BJ (cell line): ENCODE measurements around the gene TAS1R2. TPM values are rescaled to one million over a fixed set of nuclear protein-coding genes. Genes with fewer than 3 reads are reported as not detected.

ENCODE experiments used
- CTCF ChIA-PET: fragments of 350-600 bp; formaldehyde crosslinking; extraction: SDS; loops from one replicate; lab custom pipeline; 2021; ENCODE audit warnings: antibody characterized with exemption, inconsistent platforms; lab: Yijun Ruan, JAX
- POLR2A ChIA-PET: fragments of 300-600 bp; sonication (Branson Sonifier 250); formaldehyde crosslinking; extraction: SDS; loops from one replicate; lab custom pipeline; 2021; ENCODE audit warnings: antibody characterized with exemption; lab: Charles Lee
- DNase-seq: peaks from one replicate; pipeline ENCODE4 v3.0.0-alpha.2; 2011; ENCODE audit warnings: low read depth
- H3K27me3 ChIP-seq: 2 replicates; pipeline ENCODE4 v1.6.0; 2011; ENCODE audit warnings: low read length; ENCODE audit not compliant: control insufficient read depth, insufficient read depth
- H3K36me3 ChIP-seq: 2 replicates; pipeline ENCODE4 v1.5.1; 2011; ENCODE audit warnings: low read length; ENCODE audit not compliant: control insufficient read depth, insufficient read depth
- H3K4me3 ChIP-seq: 2 replicates; pipeline ENCODE4 v1.5.1; 2011; ENCODE audit warnings: low read depth, mild to moderate bottlenecking, control low read depth, low read length
- polyA plus RNA-seq: library from polyadenylated mRNA; depleted of rRNA; stranded (reverse); fragments of >200 nt; gene quantifications from 2 replicates; pipeline ENCODE4 v1.2.3, GENCODE V29; 2011
- TF ChIP-seq, protein P1 (sequence below): IDR thresholded peaks from 2 replicates; pipeline ENCODE4 v1.5.1; 2011; ENCODE audit warnings: low read depth, mild to moderate bottlenecking, control low read depth, inconsistent platforms, low read length, moderate library complexity; ENCODE audit not compliant: insufficient read depth

TAS1R2 gene
- polyA plus RNA-seq, 1 experiment, result not detected

DNA sequence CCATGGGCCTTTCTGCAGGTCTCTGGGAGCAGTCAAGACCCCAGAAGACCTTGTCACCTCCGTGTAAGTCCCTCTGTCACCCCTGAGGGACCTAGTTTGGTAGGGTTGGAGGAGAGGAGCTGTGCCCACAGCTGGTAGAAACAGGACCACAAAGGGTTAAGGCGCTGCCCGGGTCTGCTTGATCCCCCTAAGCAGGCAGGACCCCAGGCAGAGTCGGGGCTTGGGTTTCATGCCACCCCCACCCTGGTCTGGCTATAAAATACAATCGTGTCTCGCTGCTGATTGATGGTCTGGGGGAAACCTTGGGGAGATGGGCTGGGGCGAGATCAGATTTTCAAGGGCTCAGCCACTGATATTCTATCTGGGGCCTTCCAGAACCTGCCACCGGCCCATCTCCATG lies 50.9 kb downstream of the TAS1R2 start:
- TF ChIP-seq, protein P1, sequence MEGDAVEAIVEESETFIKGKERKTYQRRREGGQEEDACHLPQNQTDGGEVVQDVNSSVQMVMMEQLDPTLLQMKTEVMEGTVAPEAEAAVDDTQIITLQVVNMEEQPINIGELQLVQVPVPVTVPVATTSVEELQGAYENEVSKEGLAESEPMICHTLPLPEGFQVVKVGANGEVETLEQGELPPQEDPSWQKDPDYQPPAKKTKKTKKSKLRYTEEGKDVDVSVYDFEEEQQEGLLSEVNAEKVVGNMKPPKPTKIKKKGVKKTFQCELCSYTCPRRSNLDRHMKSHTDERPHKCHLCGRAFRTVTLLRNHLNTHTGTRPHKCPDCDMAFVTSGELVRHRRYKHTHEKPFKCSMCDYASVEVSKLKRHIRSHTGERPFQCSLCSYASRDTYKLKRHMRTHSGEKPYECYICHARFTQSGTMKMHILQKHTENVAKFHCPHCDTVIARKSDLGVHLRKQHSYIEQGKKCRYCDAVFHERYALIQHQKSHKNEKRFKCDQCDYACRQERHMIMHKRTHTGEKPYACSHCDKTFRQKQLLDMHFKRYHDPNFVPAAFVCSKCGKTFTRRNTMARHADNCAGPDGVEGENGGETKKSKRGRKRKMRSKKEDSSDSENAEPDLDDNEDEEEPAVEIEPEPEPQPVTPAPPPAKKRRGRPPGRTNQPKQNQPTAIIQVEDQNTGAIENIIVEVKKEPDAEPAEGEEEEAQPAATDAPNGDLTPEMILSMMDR, result no peak
- DNase-seq, result no peak
- ChIA-PET POLR2A (no interaction called here), CTCF (interaction anchor here (1.3 to 1.4 kb wide), 2 partner anchors 10 to 12 kb away, joined by 3 read pairs; no protein-coding TSS in a partner anchor)
- Histone ChIP-seq H3K4me3 (no peak overlapping the region), H3K36me3 (no peaks in the 10 kb centered on the region), H3K27me3 (no peaks in the 10 kb centered on the region)

DNA sequence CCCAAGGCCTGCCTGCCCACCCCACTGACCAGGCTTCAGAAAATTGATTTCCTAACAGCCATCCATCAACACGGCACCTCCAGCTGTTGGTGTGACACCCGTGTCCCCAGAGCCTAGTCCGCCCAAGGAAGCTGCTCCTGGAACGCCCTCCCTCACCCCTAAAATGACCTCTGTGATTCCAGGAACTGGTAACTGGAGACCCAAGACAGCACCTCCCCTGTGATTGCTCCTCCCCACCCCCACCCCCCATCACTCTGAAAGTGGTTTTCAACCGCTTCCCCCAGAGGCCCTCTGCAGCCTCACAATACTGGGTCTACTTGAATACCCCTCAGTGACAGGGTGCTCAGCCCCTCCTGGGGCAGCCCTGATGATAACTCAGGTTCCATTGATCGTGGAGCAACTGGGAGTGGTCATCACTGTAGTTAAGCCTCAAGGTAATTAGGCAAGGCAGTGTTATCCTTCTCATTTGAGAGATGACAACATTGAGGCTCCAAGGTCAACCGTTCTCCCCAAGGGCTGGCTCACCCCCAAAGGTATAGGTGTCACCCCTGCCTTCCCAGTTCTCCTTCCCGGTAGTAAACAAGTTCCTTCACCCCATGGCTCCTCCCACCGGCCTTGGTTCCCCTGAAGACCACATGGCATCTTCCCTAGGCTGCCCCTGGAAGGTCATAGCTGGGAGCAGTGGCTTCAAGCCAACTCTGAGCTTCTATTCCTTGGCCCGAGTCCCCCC lies 52.0 kb downstream of the TAS1R2 start:
- ChIA-PET POLR2A (no interaction called here), CTCF (interaction anchor here (1.3 to 1.5 kb wide), 3 partner anchors 11 to 210 kb away, joined by 3 to 6 read pairs (median 3); no protein-coding TSS in a partner anchor)
- Histone ChIP-seq H3K4me3 (no peak overlapping the region), H3K27me3 (no peaks in the 10 kb centered on the region), H3K36me3 (no peaks in the 10 kb centered on the region)
- DNase-seq, result no peak
- TF ChIP-seq, protein P1, result no peak

DNA sequence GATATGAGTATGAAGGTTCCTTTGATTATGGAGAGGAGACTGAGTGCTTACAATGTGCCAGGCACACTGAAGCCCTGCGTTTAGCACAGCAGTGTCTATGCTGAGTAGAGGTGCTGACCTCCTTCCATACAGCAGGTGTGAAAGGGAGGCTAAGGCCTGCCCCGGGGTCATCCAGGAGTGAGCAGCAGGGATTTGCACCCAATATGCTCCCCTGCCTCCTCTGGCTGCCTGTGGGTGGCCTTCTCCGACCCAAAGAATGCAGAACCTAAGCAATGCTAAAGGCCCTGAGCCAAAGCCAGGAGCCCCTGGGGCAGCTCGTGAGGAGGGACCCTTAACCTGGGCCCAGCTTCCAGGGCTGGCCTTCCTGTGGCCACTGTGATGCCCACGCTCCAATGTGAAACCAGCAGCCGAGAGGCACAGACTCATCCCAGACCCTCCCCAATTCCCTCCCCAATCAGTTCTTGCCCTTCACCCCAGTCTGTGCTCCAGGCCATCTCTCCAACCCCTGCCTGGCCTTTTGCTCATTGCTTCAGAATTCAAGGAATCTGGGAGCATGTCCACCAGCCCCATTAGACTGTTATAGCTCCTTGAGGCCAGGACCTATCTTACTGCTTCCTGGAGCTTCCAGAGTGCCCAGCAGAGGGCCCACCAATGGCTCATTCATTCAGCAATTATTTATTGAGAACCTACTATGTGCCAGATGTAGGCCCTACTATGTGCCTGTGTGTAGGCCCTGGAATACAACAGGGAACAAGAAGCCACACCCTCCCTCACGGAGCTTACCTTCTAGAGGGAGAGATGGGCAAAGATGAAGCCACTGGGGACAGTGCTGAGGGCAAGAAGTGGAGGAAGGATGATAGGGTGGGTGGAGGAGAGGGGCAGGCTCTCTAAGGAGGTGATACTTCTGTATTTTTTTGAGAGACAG lies 53.3 kb downstream of the TAS1R2 start:
- CTCF ChIA-PET, result interaction anchor here (0.9 to 1.5 kb wide), 4 partner anchors 9 to 209 kb away, joined by 3 to 6 read pairs (median 4); no protein-coding TSS in a partner anchor

DNA sequence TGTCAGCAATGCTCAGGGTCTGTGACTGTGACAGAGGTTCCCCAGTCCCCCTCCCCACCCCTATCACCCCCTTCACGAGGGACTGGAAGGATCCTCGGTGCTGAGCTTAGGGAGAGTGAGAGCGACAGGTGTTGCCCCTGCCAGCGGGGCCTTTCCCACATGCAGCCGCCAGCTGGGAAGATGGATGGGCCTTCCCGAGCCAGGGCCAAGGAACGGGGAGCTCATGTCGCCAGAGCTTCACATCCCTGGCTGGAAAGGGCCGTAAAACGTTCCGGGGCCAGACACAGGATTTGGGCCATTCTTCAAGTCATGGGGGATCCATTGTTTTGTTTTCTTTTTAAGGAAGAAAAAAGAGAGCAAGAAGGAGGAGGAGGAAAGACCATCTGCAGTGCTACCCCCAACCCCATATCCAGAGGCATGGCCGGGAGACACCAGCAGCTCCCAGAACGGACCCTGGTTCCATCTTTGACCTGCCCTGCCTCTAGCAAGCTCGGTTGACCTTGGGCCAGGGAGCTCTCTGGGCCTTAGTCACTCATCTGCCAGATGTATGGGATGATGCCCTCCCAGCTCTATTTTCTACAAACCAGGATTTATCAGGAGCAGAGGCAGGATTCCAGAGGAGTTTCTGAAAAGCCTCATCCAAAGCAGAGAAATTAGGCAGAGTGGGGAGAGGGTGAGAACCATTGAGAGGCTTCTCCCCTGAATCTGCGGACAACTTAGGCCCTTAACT lies 54.1 kb downstream of the TAS1R2 start:
- ChIA-PET CTCF (interaction anchor here (0.9 kb wide), 1 partner anchor 208 kb away, joined by 5 read pairs; no protein-coding TSS in a partner anchor), POLR2A (no interaction called here)
- H3K27me3 ChIP-seq, result no peaks in the 10 kb centered on the region
- no peak overlapping the region for H3K4me3 ChIP-seq
- TF ChIP-seq, protein P1, result no peak
- H3K36me3 ChIP-seq, result no peaks in the 10 kb centered on the region
- DNase-seq, result no peak

More for the DNA sequence above, 53.3 kb downstream of the TAS1R2 start:
- H3K4me3 ChIP-seq, result no peak overlapping the region
- POLR2A ChIA-PET, result no interaction called here
- DNase-seq, result no peak
- H3K27me3 ChIP-seq, result no peaks in the 10 kb centered on the region
- H3K36me3 ChIP-seq, result no peaks in the 10 kb centered on the region
- TF ChIP-seq, protein P1, result no peak
